Fibroblast of lung (primary cell): ENCODE data around the gene ENKUR.

ENCODE experiments used
- EZH2 ChIP-seq: IDR thresholded peaks from 2 replicates; pipeline ENCODE4 v1.5.1; 2012; ENCODE audit warnings: low read length, control low read depth, mild to moderate bottlenecking; ENCODE audit errors: missing control alignments
- TF ChIP-seq, protein P1 (sequence below), 2 donors: IDR thresholded peaks in 1 of 2; conservative IDR thresholded peaks in 1 of 2; 1 replicate in 1 of 2; 2 replicates in 1 of 2; pipeline ENCODE4 v1.5.1; 2011 to 2012; ENCODE audit warnings: low read length in 2 of 2, control low read depth in 1 of 2, inconsistent platforms in 1 of 2, low read depth in 1 of 2, mild to moderate bottlenecking in 1 of 2

DNA sequence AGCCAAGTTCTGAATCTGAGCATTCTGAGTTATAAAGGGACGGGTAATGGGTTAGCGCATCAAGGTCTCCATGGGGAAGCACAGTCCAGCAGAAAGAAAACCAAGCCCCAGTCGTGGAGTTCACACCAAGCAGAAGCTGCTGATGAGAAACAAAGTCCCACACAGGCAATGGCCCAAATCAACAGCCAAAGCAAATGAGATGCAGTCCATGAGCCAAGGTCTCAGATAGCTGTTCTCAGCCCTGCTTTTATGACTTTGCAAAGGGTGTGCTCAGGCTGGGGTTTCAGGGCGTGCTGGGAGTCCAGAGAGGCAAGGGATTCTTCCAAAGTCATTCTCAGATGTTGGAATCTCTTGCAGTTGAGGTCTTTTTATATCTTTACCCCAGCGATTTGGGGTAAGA, 32.5 kb upstream of the ENKUR start:
- TF ChIP-seq, protein P1, sequence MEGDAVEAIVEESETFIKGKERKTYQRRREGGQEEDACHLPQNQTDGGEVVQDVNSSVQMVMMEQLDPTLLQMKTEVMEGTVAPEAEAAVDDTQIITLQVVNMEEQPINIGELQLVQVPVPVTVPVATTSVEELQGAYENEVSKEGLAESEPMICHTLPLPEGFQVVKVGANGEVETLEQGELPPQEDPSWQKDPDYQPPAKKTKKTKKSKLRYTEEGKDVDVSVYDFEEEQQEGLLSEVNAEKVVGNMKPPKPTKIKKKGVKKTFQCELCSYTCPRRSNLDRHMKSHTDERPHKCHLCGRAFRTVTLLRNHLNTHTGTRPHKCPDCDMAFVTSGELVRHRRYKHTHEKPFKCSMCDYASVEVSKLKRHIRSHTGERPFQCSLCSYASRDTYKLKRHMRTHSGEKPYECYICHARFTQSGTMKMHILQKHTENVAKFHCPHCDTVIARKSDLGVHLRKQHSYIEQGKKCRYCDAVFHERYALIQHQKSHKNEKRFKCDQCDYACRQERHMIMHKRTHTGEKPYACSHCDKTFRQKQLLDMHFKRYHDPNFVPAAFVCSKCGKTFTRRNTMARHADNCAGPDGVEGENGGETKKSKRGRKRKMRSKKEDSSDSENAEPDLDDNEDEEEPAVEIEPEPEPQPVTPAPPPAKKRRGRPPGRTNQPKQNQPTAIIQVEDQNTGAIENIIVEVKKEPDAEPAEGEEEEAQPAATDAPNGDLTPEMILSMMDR (conservative IDR thresholded peaks at IDR 0.05 in 1 of 2, IDR thresholded peaks at IDR 0.05 in 1 of 2; ENCODE audit: low read depth in 1 of 2, low read length in 2 of 2): no peak
- TF ChIP-seq EZH2: no peak
